Measurements from ENCODE around the gene CEP41. TPM values are rescaled to one million over a fixed set of nuclear protein-coding genes. Genes with fewer than 3 reads are reported as not detected.
A peak's percentile ranks its signal among the peaks of the same experiment; 100 is the strongest.

The CEP41 gene, protein sequence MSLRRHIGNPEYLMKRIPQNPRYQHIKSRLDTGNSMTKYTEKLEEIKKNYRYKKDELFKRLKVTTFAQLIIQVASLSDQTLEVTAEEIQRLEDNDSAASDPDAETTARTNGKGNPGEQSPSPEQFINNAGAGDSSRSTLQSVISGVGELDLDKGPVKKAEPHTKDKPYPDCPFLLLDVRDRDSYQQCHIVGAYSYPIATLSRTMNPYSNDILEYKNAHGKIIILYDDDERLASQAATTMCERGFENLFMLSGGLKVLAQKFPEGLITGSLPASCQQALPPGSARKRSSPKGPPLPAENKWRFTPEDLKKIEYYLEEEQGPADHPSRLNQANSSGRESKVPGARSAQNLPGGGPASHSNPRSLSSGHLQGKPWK
- polyA plus RNA-seq (2013, experiment 1 of 2): 27.6 TPM
- polyA plus RNA-seq (2013, experiment 2 of 2): 23.6 TPM

GRCh38 chr7:130440527-130441365 lies at the start of gene CEP41:
Gene CEP41, minus strand, starts transcription at chr7:130441016. Its CDS starts 50 bp downstream, at chr7:130440966.
- no peaks in the 10 kb centered on the region for H3K36me3 ChIP-seq (ENCODE audit: control insufficient read depth, insufficient read depth, low read length)
- peaks cover 5% of the 10 kb centered on the region for H3K9me3 ChIP-seq (ENCODE audit: control insufficient read depth, low read length)
- 4 to 11% methylated on average over 38 to 42 of the region's 61 CpGs for WGBS, 2 experiments (ENCODE audit: insufficient coverage in 2 of 2)
- peaks cover 6% of the 10 kb centered on the region for H3K4me1 ChIP-seq (ENCODE audit: control insufficient read depth, insufficient read depth, low read length, poor library complexity, severe bottlenecking)
- peak within 1 kb of the TSS; percentile 58 for H3K4me3 ChIP-seq (ENCODE audit: extremely low read depth, insufficient read depth, low read length, poor library complexity, severe bottlenecking)
- H3K27ac ChIP-seq (ENCODE audit: low read depth, low read length, severe bottlenecking): peak within 1 kb of the TSS; percentile 98

GRCh38 chr7:130490311-130490791 lies 49.5 kb upstream of the CEP41 start:
- Histone ChIP-seq H3K9me3 (ENCODE audit: control insufficient read depth, low read length) (no peaks in the 10 kb centered on the region), H3K36me3 (ENCODE audit: control insufficient read depth, insufficient read depth, low read length) (peaks cover 10% of the 10 kb centered on the region), H3K4me1 (ENCODE audit: control insufficient read depth, insufficient read depth, low read length, poor library complexity, severe bottlenecking) (peaks cover 28% of the 10 kb centered on the region), H3K4me3 (ENCODE audit: extremely low read depth, insufficient read depth, low read length, poor library complexity, severe bottlenecking) (peak overlapping the region; percentile 51), H3K27ac (ENCODE audit: low read depth, low read length, severe bottlenecking) (peak overlapping the region; percentile 95)
- 47 to 62% methylated on average over 16 to 19 of the region's 21 CpGs for WGBS, 2 experiments (ENCODE audit: insufficient coverage in 2 of 2)

DNA sequence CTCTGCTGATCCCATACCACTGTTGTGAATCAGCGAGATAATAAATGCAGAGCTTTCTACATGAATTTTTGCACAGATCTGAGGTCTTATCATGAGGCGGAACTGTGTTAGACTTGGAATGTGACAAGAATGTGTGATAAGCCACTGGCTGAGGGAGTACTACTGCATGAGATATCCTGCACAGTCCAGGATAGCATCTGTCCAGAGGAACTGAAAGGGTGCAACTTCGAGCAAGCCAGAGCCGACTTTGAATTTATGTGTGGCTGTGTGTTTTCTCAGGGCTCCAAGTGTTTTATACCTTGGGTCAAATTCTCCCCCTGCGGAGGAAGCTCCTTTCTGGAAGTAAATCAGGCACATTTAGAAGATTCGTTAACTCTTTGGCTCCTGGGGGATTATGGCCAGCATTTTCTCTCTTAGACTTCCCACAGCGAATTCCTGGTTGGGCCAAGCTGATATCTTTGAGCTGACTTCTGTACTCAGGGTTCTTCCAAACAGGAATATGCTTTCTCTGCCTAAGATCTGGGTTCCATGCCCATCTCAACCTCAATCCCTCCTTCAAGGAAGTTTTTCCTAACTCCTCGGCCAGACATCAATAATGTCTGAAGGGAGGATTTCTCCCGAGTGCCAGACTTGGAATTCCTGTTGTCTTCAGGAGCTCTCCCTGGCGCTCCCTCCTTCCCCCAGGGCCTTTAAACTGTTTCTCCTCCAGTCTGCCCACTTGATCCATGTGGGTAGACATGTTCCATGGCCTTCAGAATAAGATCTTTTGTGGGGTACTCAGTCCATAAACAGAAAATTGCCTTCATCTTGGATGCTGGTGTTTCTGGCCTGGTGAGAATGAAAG lies 48.5 kb upstream of the CEP41 start:
- peaks cover 8% of the 10 kb centered on the region for H3K36me3 ChIP-seq (ENCODE audit: control insufficient read depth, insufficient read depth, low read length)
- H3K27ac ChIP-seq (ENCODE audit: low read depth, low read length, severe bottlenecking): peak overlapping the region; percentile 95
- H3K9me3 ChIP-seq (ENCODE audit: control insufficient read depth, low read length): no peaks in the 10 kb centered on the region
- 69 to 77% methylated on average over 8 to 10 of the region's 10 CpGs for WGBS, 2 experiments (ENCODE audit: insufficient coverage in 2 of 2)
- H3K4me3 ChIP-seq (ENCODE audit: extremely low read depth, insufficient read depth, low read length, poor library complexity, severe bottlenecking): no peak overlapping the region
- H3K4me1 ChIP-seq (ENCODE audit: control insufficient read depth, insufficient read depth, low read length, poor library complexity, severe bottlenecking): peaks cover 33% of the 10 kb centered on the region

- Histone ChIP-seq H3K36me3 (ENCODE audit: control insufficient read depth, insufficient read depth, low read length) (peaks cover 8% of the 10 kb centered on the region), H3K9me3 (ENCODE audit: control insufficient read depth, low read length) (no peaks in the 10 kb centered on the region), H3K4me1 (ENCODE audit: control insufficient read depth, insufficient read depth, low read length, poor library complexity, severe bottlenecking) (peaks cover 33% of the 10 kb centered on the region), H3K4me3 (ENCODE audit: extremely low read depth, insufficient read depth, low read length, poor library complexity, severe bottlenecking) (no peak overlapping the region), H3K27ac (ENCODE audit: low read depth, low read length, severe bottlenecking) (peak overlapping the region; percentile 95)
- WGBS, 2 experiments (ENCODE audit: insufficient coverage in 2 of 2): 94 to 100% methylated on average over 1 to 3 of the region's 7 CpGs
These were observed 47.8 kb upstream of the CEP41 start for GRCh38 chr7:130488392-130489139.

DNA sequence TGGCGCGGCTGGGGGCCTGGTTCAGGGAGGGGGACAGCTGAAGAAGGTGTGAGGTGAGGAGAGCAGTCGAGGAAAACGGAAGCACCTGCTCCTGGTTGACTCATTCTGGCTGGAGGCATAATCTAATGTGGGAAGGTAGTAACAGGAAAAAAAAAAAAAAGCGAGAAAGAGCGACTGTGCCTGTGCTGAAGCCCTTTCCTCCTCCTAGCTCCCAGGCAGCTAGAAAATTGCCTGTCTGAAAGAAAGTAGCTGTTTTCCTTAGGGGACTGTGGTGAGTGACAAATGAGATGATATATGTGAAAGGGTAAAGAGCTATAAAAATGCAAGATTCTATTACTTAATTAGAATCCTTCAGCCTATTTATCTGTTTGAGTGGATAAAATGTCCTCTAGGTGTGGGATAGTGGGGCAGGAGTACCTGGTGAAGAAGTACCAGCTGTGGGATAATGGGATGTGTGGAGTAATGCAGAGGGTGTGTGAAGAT lies 46.2 kb upstream of the CEP41 start:
- peak overlapping the region; percentile 44 for H3K4me3 ChIP-seq (ENCODE audit: extremely low read depth, insufficient read depth, low read length, poor library complexity, severe bottlenecking)
- peaks cover 37% of the 10 kb centered on the region for H3K4me1 ChIP-seq (ENCODE audit: control insufficient read depth, insufficient read depth, low read length, poor library complexity, severe bottlenecking)
- WGBS, 2 experiments (ENCODE audit: insufficient coverage in 2 of 2): 22 to 26% methylated on average over 4 of the region's 6 CpGs
- no peaks in the 10 kb centered on the region for H3K9me3 ChIP-seq (ENCODE audit: control insufficient read depth, low read length)
- H3K27ac ChIP-seq (ENCODE audit: low read depth, low read length, severe bottlenecking): no peak overlapping the region
- no peaks in the 10 kb centered on the region for H3K36me3 ChIP-seq (ENCODE audit: control insufficient read depth, insufficient read depth, low read length)

DNA sequence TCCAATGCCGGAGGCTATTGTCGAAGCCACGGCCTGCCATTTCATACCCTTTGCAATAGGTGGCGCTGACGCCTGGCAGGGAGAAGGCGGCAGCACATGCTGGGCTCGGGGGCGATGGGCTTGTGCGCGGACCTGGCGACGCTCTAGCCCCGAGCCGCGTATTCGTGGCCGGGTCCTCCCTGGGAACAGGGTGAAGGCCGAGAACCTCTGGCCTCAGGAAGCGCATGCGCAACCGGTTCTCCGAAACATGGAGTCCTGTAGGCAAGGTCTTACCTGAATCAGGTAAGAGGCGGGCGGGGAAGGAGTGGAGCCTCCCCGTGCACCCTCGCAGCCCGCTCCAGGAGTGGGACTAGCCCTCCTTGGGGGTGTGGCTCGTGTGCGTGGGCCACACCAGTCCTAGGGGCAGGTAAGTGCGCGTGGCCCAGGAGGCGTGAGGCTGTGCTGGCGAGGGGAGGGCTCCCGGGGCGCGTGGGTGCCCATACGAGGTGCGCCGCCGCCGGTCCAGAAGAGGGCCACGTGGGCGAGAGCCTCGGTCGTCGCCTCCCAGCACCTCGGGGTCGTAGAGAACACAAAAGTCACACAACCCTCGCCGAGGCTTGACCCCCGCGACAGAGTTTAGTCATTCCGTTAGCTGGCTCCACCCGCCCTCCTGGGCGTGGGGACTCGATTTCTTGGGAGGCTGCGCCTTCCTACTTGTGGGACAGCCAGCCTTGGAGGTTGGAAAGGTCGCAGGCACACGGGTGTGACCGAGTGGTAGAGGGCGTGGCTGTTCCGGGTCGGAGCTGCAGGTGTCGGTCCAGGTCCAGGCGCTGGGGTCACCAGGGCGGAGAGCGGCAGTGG lies 45.5 kb upstream of the CEP41 start:
- H3K27ac ChIP-seq (ENCODE audit: low read depth, low read length, severe bottlenecking): no peak overlapping the region
- H3K4me1 ChIP-seq (ENCODE audit: control insufficient read depth, insufficient read depth, low read length, poor library complexity, severe bottlenecking): peaks cover 38% of the 10 kb centered on the region
- 14 to 16% methylated on average over 58 of the region's 67 CpGs for WGBS, 2 experiments (ENCODE audit: insufficient coverage in 2 of 2)
- no peaks in the 10 kb centered on the region for H3K36me3 ChIP-seq (ENCODE audit: control insufficient read depth, insufficient read depth, low read length)
- H3K9me3 ChIP-seq (ENCODE audit: control insufficient read depth, low read length): no peaks in the 10 kb centered on the region
- H3K4me3 ChIP-seq (ENCODE audit: extremely low read depth, insufficient read depth, low read length, poor library complexity, severe bottlenecking): peak overlapping the region; percentile 44

DNA sequence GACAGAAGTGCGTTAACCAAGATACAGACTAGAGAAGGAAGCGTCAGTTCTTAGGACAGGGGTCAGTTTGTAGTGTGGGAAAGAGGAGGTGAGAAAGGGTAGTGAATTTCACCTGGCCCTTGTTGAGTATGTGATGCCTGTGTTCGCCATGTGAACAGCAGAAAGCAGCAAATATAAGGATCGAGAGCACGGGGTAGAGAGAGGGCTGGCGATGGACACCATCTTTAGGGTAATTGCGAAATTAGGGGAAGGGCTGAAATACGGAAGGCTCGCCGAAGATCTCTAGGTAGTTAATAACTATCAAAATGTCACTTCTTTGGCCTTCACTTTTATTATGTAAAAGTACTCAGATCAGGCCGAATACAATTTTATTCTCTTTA lies 44.9 kb upstream of the CEP41 start:
- Histone ChIP-seq H3K27ac (ENCODE audit: low read depth, low read length, severe bottlenecking) (no peak overlapping the region), H3K9me3 (ENCODE audit: control insufficient read depth, low read length) (no peaks in the 10 kb centered on the region), H3K4me1 (ENCODE audit: control insufficient read depth, insufficient read depth, low read length, poor library complexity, severe bottlenecking) (peaks cover 38% of the 10 kb centered on the region), H3K4me3 (ENCODE audit: extremely low read depth, insufficient read depth, low read length, poor library complexity, severe bottlenecking) (peak overlapping the region; percentile 44), H3K36me3 (ENCODE audit: control insufficient read depth, insufficient read depth, low read length) (no peaks in the 10 kb centered on the region)
- WGBS, 2 experiments (ENCODE audit: insufficient coverage in 2 of 2): 74 to 92% methylated on average over 10 of the region's 11 CpGs

GRCh38 chr7:130483031-130483430 lies 42.2 kb upstream of the CEP41 start:
- Histone ChIP-seq H3K36me3 (ENCODE audit: control insufficient read depth, insufficient read depth, low read length) (no peaks in the 10 kb centered on the region), H3K4me3 (ENCODE audit: extremely low read depth, insufficient read depth, low read length, poor library complexity, severe bottlenecking) (no peak overlapping the region), H3K4me1 (ENCODE audit: control insufficient read depth, insufficient read depth, low read length, poor library complexity, severe bottlenecking) (peaks cover 21% of the 10 kb centered on the region), H3K9me3 (ENCODE audit: control insufficient read depth, low read length) (no peaks in the 10 kb centered on the region), H3K27ac (ENCODE audit: low read depth, low read length, severe bottlenecking) (no peak overlapping the region)
- WGBS, 2 experiments (ENCODE audit: insufficient coverage in 2 of 2): 100% methylated on average over 2 of the region's 3 CpGs; no CpG with 5 or more reads in 1 of the 2 experiments

- Histone ChIP-seq H3K27ac (ENCODE audit: low read depth, low read length, severe bottlenecking) (no peak overlapping the region), H3K36me3 (ENCODE audit: control insufficient read depth, insufficient read depth, low read length) (no peaks in the 10 kb centered on the region), H3K4me3 (ENCODE audit: extremely low read depth, insufficient read depth, low read length, poor library complexity, severe bottlenecking) (no peak overlapping the region), H3K4me1 (ENCODE audit: control insufficient read depth, insufficient read depth, low read length, poor library complexity, severe bottlenecking) (peaks cover 10% of the 10 kb centered on the region), H3K9me3 (ENCODE audit: control insufficient read depth, low read length) (peaks cover 4% of the 10 kb centered on the region)
- WGBS, 2 experiments (ENCODE audit: insufficient coverage in 2 of 2): 100% methylated on average over 1 of the region's 1 CpG
These were observed 41.1 kb upstream of the CEP41 start for GRCh38 chr7:130481898-130482297.

All from mesodermal cell (in vitro differentiated cells).